H1 (cell line): ENCODE measurements around the gene ST7L. TPM values are rescaled to one million over a fixed set of nuclear protein-coding genes. Genes with fewer than 3 reads are reported as not detected.

Experiments
- CTCF ChIA-PET: fragments of 300-600 bp; sonication (Branson Sonifier 250); formaldehyde crosslinking; loops from one replicate; lab custom pipeline; 2021; ENCODE audit not compliant: partially characterized antibody; lab: Charles Lee
- POLR2A ChIA-PET: fragments of 300-600 bp; sonication (Branson Sonifier 250); formaldehyde crosslinking; loops from one replicate; lab custom pipeline; 2021; ENCODE audit warnings: inconsistent platforms; ENCODE audit not compliant: partially characterized antibody; lab: Charles Lee
- DNase-seq, 2 experiments: peaks; one replicate each; pipeline versions ENCODE4 v3.0.0 to v3.0.0-alpha.2; 2010 to 2022; ENCODE audit warnings: low spot score in 2 of 2, low read depth in 1 of 2, mixed read lengths in 1 of 2
- FAIRE-seq: peaks from 2 replicates; lab custom pipeline; 2011; peaks lifted over from hg19 to GRCh38; lab: Jason Lieb, UNC
- H2AFZ ChIP-seq: 2 replicates; pipeline ENCODE4 v1.8.1; 2012; ENCODE audit warnings: low read length, inconsistent platforms
- H2AK5ac ChIP-seq: 2 replicates; pipeline ENCODE4 v1.6.1; 2013; ENCODE audit warnings: low read depth, low read length
- H2BK120ac ChIP-seq: replicated peaks from 2 replicates; pipeline ENCODE3; 2013; ENCODE audit warnings: low read depth, low read length, inconsistent platforms
- H2BK12ac ChIP-seq: 2 replicates; pipeline ENCODE4 v1.6.1; 2013; ENCODE audit warnings: low read depth, low read length
- H2BK15ac ChIP-seq: 2 replicates; pipeline ENCODE4 v1.6.1; 2013; ENCODE audit warnings: low read length
- H2BK20ac ChIP-seq: 2 replicates; pipeline ENCODE4 v1.6.1; 2013; ENCODE audit warnings: low read length
- H2BK5ac ChIP-seq: 2 replicates; pipeline ENCODE4 v1.6.1; 2013; ENCODE audit warnings: low read depth, low read length
- H3K14ac ChIP-seq: 2 replicates; pipeline ENCODE4 v1.6.1; 2013; ENCODE audit warnings: inconsistent platforms; ENCODE audit not compliant: insufficient read length
- H3K18ac ChIP-seq: 2 replicates; pipeline ENCODE4 v1.6.1; 2013; ENCODE audit warnings: low read length; ENCODE audit errors: extremely low read depth
- H3K23ac ChIP-seq: 2 replicates; pipeline ENCODE4 v1.6.1; 2013; ENCODE audit warnings: inconsistent platforms; ENCODE audit not compliant: insufficient read length
- H3K23me2 ChIP-seq: 2 replicates; pipeline ENCODE4 v1.6.1; 2013; ENCODE audit warnings: low read depth, low read length
- H3K27ac ChIP-seq: 2 replicates; pipeline ENCODE4 v1.6.1; 2011; ENCODE audit warnings: low read depth, low read length, inconsistent platforms
- H3K27me3 ChIP-seq, 4 experiments: replicated peaks in 1 of 4; 1 replicate in 1 of 4; 2 replicates in 3 of 4; pipeline versions ENCODE4 v1.6.1 to v1.8.1; 2011 to 2013; ENCODE audit warnings: low read length in 3 of 4, mild to moderate bottlenecking in 3 of 4, inconsistent platforms in 2 of 4, mixed read lengths in 2 of 4, moderate library complexity in 1 of 4; ENCODE audit not compliant: control insufficient read depth in 3 of 4, insufficient read depth in 3 of 4; ENCODE audit errors: extremely low read depth in 1 of 4
- H3K36me3 ChIP-seq, 4 experiments: 2 replicates each; pipeline versions ENCODE4 v1.6.1 to v1.8.1; 2011 to 2013; ENCODE audit warnings: mild to moderate bottlenecking in 4 of 4, low read length in 3 of 4, moderate library complexity in 2 of 4, control low read depth in 1 of 4, inconsistent platforms in 1 of 4; ENCODE audit not compliant: insufficient read depth in 4 of 4, control insufficient read depth in 2 of 4
- H3K4ac ChIP-seq: replicated peaks from 2 replicates; pipeline ENCODE3; 2013; ENCODE audit warnings: low read length, low read depth, mixed read lengths, inconsistent platforms; ENCODE audit not compliant: insufficient read length
- H3K4me1 ChIP-seq, 4 experiments: replicated peaks in 1 of 4; 1 replicate in 1 of 4; 2 replicates in 3 of 4; pipeline versions ENCODE4 v1.6.1 to v1.8.1; 2011 to 2013; ENCODE audit warnings: low read length in 3 of 4, inconsistent platforms in 2 of 4, mixed read lengths in 1 of 4; ENCODE audit not compliant: insufficient read depth in 4 of 4, control insufficient read depth in 3 of 4
- H3K4me2 ChIP-seq, 2 experiments: 2 replicates each; pipeline versions ENCODE4 v1.6.1 to v1.8.1; 2011 to 2013; ENCODE audit warnings: low read depth in 2 of 2, low read length in 2 of 2, control low read depth in 1 of 2, inconsistent platforms in 1 of 2, mild to moderate bottlenecking in 1 of 2; ENCODE audit not compliant: insufficient read depth in 1 of 2
- H3K4me3 ChIP-seq, 4 experiments: fragments of 200-600, 300-600 bp in 1 of 4; sonication (generic), shearing (Covaris generic), sonication (Bioruptor Twin) in 1 of 4; 2 replicates each; pipeline versions ENCODE4 v1.5.1 to v1.8.1; 2011 to 2016; ENCODE audit warnings: low read length in 4 of 4, low read depth in 3 of 4, control low read depth in 2 of 4, inconsistent platforms in 2 of 4, mild to moderate bottlenecking in 2 of 4, mixed read lengths in 1 of 4, moderate library complexity in 1 of 4; ENCODE audit not compliant: insufficient read depth in 2 of 4; ENCODE audit errors: extremely low read depth in 1 of 4
- H3K56ac ChIP-seq: replicated peaks from 2 replicates; pipeline ENCODE3; 2013; ENCODE audit warnings: low read depth, mild to moderate bottlenecking, mixed read lengths, low read length, inconsistent platforms; ENCODE audit not compliant: insufficient read length
- H3K79me1 ChIP-seq: 2 replicates; pipeline ENCODE4 v1.6.1; 2013; ENCODE audit warnings: low read depth, low read length, control low read depth
- H3K79me2 ChIP-seq, 2 experiments: 2 replicates each; pipeline versions ENCODE4 v1.6.1 to v1.8.1; 2012 to 2013; ENCODE audit warnings: low read length in 2 of 2, mild to moderate bottlenecking in 2 of 2, inconsistent platforms in 1 of 2; ENCODE audit not compliant: insufficient read depth in 2 of 2, control insufficient read depth in 1 of 2
- H3K9ac ChIP-seq, 4 experiments: replicated peaks in 1 of 4; 1 replicate in 1 of 4; 2 replicates in 3 of 4; pipeline versions ENCODE4 v1.6.1 to v1.8.1; 2011 to 2013; ENCODE audit warnings: low read depth in 3 of 4, low read length in 3 of 4, control low read depth in 2 of 4, mild to moderate bottlenecking in 2 of 4, moderate library complexity in 2 of 4, inconsistent platforms in 1 of 4; ENCODE audit errors: extremely low read depth in 1 of 4
- H3K9me3 ChIP-seq, 2 experiments: 2 replicates each; pipeline versions ENCODE4 v1.6.1 to v1.8.1; 2012 to 2013; ENCODE audit warnings: mild to moderate bottlenecking in 2 of 2, moderate library complexity in 2 of 2, control low read depth in 1 of 2, inconsistent platforms in 1 of 2, low read depth in 1 of 2, low read length in 1 of 2, mixed read lengths in 1 of 2; ENCODE audit not compliant: insufficient read depth in 2 of 2
- H4K20me1 ChIP-seq, 2 experiments: replicated peaks in 1 of 2; 2 replicates each; pipeline versions ENCODE3 to v1.8.1; 2011 to 2013; ENCODE audit warnings: inconsistent platforms in 2 of 2, low read length in 2 of 2, mild to moderate bottlenecking in 1 of 2; ENCODE audit not compliant: insufficient read depth in 2 of 2, control insufficient read depth in 1 of 2
- H4K5ac ChIP-seq: 2 replicates; pipeline ENCODE4 v1.6.1; 2013; ENCODE audit warnings: low read length, low read depth, mixed read lengths, inconsistent platforms; ENCODE audit not compliant: insufficient read length
- H4K8ac ChIP-seq: 2 replicates; pipeline ENCODE4 v1.8.0; 2013; ENCODE audit warnings: mild to moderate bottlenecking, moderate library complexity, low read length, inconsistent platforms; ENCODE audit not compliant: insufficient read depth; ENCODE audit errors: extremely low read depth
- H4K91ac ChIP-seq: replicated peaks from 2 replicates; pipeline ENCODE3; 2013; ENCODE audit warnings: low read length, mixed read lengths, inconsistent platforms; ENCODE audit not compliant: insufficient read length
- ATF2 ChIP-seq: IDR thresholded peaks from 2 replicates; pipeline ENCODE4 v1.6.1; 2012; ENCODE audit warnings: low read length, inconsistent platforms
- CBX5 ChIP-seq: fragments of 300-800, 300-1000 bp; sonication (generic); IDR thresholded peaks from 2 replicates; pipeline ENCODE4 v1.7.1; 2016; ENCODE audit warnings: antibody characterized with exemption, low read length, low read depth
- CBX8 ChIP-seq: fragments of 300-800, 300-1000 bp; sonication (generic); IDR thresholded peaks from 2 replicates; pipeline ENCODE4 v1.7.1; 2016; ENCODE audit warnings: low read depth, low read length, borderline replicate concordance
- CEBPB ChIP-seq: IDR thresholded peaks from 2 replicates; pipeline ENCODE4 v1.6.1; 2012; ENCODE audit warnings: low read depth, low read length
- EZH2 ChIP-seq: fragments of 200-600 bp; sonication (generic); IDR thresholded peaks from 2 replicates; pipeline ENCODE4 v1.7.1; 2012; ENCODE audit warnings: low read depth, mild to moderate bottlenecking, moderate library complexity, low read length, inconsistent platforms; ENCODE audit not compliant: severe bottlenecking
- KDM1A ChIP-seq: fragments of 200-600, 300-600 bp; sonication (generic); IDR thresholded peaks from 2 replicates; pipeline ENCODE4 v1.7.1; 2016; ENCODE audit warnings: mild to moderate bottlenecking, low read length, borderline replicate concordance
- TBP ChIP-seq: IDR thresholded peaks from 2 replicates; pipeline ENCODE4 v1.6.1; 2011; ENCODE audit warnings: low read depth, low read length, improper control_type of control experiment
- TEAD4 ChIP-seq: IDR thresholded peaks from 2 replicates; pipeline ENCODE4 v1.6.1; 2012; ENCODE audit warnings: low read depth, low read length, inconsistent platforms, mixed read lengths
- WGBS, 2 experiments: shearing (Covaris generic) in 1 of 2; methylation state at CpG; one replicate each; pipeline versions ENCODE4 v1.1.6 to v1.1.7; 2013 to 2015; ENCODE audit warnings: low lambda C conversion rate in 2 of 2, mixed read lengths in 2 of 2, inconsistent platforms in 1 of 2, low coverage in 1 of 2, missing lambda C conversion rate in 1 of 2; ENCODE audit not compliant: insufficient replicate concordance in 2 of 2, insufficient coverage in 1 of 2, insufficient read length in 1 of 2; ENCODE audit errors: extremely low coverage in 1 of 2, missing lambda C conversion rate in 1 of 2; 5-methylcytosine and 5-hydroxymethylcytosine counted together
- polyA plus RNA-seq, 7 experiments: library from polyadenylated mRNA; depleted of rRNA in 3 of 7; stranded (reverse) in 5 of 7; unstranded in 2 of 7; fragments of >200 nt in 5 of 7; fragments of 200-250 nt in 2 of 7; gene quantifications; 1 replicate in 5 of 7; 2 replicates in 1 of 7; 4 replicates in 1 of 7; pipeline versions ENCODE4 v1.2.1 to v1.2.3, GENCODE V29; 2011 to 2013; ENCODE audit warnings: missing spikeins in 2 of 7, mixed read lengths in 2 of 7
- total RNA-seq: library from RNA; stranded (reverse); fragmentation: NEBNext Ultra II Directional; extraction: Animal tissue kit (Norgen Biotek cat#: 25700); gene quantifications from 2 replicates; pipeline ENCODE4 v1.2.1, GENCODE V29; 2021
- TF ChIP-seq, protein P1 (sequence below): IDR thresholded peaks from 2 replicates; pipeline ENCODE4 v1.6.1; 2012; ENCODE audit warnings: inconsistent platforms

ST7L gene
- total and polyA plus RNA-seq, 2 of the 8 experiments (the other 6 are each of a cell fraction or from before 2014, with no cell fraction given) = 9.6 to 16.2 TPM

GRCh38 chr1:112527266-112528010 is 91.5 kb downstream of the ST7L start:
- Histone ChIP-seq H4K20me1 (no peaks in the 10 kb centered on the region), H2BK15ac (no peak overlapping the region), H3K56ac (no peak overlapping the region), H3K4me2 (no peak overlapping the region), H4K8ac (no peak overlapping the region), H3K36me3 (no peaks in the 10 kb centered on the region), H2BK5ac (no peak overlapping the region), H3K14ac (no peak overlapping the region), H4K5ac (no peak overlapping the region), H3K9ac (no peak overlapping the region), H3K23ac (no peak overlapping the region), H2BK12ac (no peak overlapping the region), H3K79me2 (no peaks in the 10 kb centered on the region), H3K4me1 (peaks cover 8 to 14% (median 10%) of the 10 kb centered on the region in 4 experiments; a peak in 6 of 7 replicates), H3K79me1 (no peaks in the 10 kb centered on the region), H3K4ac (no peak overlapping the region), H4K91ac (no peak overlapping the region), H3K9me3 (no peaks in the 10 kb centered on the region), H3K23me2 (no peaks in the 10 kb centered on the region; the same call in 1 of the 2 replicates), H2AFZ (no peak overlapping the region), H2BK20ac (no peak overlapping the region), H2BK120ac (no peak overlapping the region), H3K18ac (no peak overlapping the region), H3K27me3 (no peaks in the 10 kb centered on the region), H3K27ac (no peak overlapping the region), H2AK5ac (no peak overlapping the region), H3K4me3 (no peak overlapping the region)
- no peak for TF ChIP-seq CBX8
- no peak for TF ChIP-seq CEBPB
- no peak for TF ChIP-seq KDM1A
- TF ChIP-seq EZH2 = no peak
- TF ChIP-seq ATF2 = no peak
- no peak for TF ChIP-seq CBX5
- TF ChIP-seq TEAD4 = peak; percentile 47; the same call in 1 of the 2 replicates
- TF ChIP-seq TBP = no peak
- TF ChIP-seq, protein P1, sequence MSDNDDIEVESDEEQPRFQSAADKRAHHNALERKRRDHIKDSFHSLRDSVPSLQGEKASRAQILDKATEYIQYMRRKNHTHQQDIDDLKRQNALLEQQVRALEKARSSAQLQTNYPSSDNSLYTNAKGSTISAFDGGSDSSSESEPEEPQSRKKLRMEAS = 0 out of 2 replicates have a peak, but pooled peaks have one; percentile 12
- 82% methylated on average over 4 of the region's 4 CpGs; no CpG with 5 or more reads in 1 of the 2 experiments for WGBS, 2 experiments
- no peak for DNase-seq
- ChIA-PET POLR2A (interaction anchor here (0.6 kb wide), 1 partner anchor 83 kb away, joined by 3 read pairs; no protein-coding TSS in a partner anchor), CTCF (interaction anchor here (0.8 to 1.5 kb wide), 5 partner anchors 10 to 49 kb away, joined by 3 to 4 read pairs (median 3); no protein-coding TSS in a partner anchor)
- FAIRE-seq = no peak
